ENCODE measurements around the gene LMNTD2. TPM values are rescaled to one million over a fixed set of nuclear protein-coding genes. Genes with fewer than 3 reads are reported as not detected.

LMNTD2 gene
- total RNA-seq, 1 donor = 2.1 TPM

DNA sequence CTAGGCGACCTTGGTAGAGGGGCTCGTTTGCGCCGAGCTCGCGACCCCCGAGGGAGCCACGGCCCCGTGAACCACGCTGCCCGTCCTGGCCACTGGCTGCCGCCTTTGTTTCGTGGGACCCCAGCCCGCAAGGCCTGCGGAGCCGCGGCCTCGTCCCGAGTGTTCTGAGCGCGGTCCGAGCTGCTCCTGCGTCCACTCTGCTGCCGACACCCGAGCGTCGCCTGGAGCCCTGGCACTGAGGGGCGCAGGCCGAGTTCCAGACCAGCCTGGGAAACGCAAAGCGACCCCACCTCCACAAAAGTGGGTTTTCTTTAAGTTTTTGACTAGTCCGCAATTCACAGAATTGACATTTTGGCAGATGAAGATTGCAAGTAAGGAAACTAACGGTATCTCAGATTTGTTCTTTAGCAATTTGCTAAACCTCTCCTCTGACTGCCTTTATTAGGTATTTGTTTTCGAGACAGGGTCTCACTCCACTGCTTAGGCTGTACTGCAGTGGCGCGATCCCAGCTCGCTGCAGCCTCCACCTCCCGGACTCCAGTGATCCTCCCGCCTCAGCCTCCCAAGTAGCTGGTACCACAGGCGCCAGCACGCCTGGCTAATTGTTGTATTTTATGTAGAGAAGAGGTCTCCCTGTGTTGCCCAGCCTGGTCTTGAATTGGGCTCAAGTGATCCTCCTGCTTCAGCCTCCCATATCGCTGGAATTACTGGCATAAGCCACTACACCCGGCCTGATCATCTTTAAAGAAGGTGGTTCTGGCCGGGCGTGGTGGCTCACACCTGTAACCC is 52.6 kb downstream of the LMNTD2 start:
- Histone ChIP-seq H3K4me1 (ENCODE audit: insufficient read depth, low read length) (peaks cover 38% of the 10 kb centered on the region), H3K9me3 (ENCODE audit: low read depth, low read length) (no peaks in the 10 kb centered on the region), H3K27me3 (ENCODE audit: insufficient read depth, low read length) (no peaks in the 10 kb centered on the region), H3K4me3 (ENCODE audit: low read length) (peak overlapping the region; percentile 35)

DNA sequence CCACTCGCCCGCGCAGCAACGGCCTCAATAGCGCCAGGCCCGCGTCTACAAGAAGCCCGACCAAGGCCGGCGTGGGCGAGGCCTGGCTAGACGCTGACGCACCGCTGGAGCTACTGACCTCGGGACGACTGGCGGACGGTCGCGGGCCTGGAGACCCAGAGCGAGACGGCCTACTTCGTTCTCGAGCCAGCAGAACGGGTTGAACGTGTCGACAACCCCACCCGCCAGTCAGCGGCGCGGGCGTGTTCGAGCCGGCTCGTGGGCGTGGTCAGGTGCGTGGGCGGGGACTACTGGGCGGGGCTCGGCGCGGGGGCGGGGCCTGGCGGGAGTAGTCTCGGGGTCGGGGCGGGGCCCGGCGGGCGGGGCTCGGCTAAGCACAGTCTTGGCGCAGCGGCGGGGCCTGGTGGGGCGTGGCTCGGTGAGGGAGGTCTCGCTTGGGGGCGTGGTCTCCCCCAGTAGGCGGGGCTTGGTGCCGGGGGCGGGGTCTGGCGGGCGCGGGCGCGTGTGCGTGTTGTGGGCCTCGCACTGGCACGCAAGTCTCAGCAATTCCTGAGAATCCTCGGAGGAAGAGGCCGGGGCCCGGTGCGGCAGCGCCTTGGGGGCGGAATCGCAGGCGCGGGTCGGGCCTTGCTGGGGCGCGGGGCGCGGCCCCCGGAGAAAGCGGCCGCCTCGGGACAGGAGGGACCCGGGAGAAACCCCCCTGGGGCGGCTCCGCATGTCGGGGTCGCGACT is 53.4 kb downstream of the LMNTD2 start, which contains the start of gene RNH1:
Gene RNH1, minus strand, starts transcription at position 248 of the 732 bp plus-strand sequence. CDS start 5,080 bp downstream, outside the sequence.
- Histone ChIP-seq H3K4me3 (ENCODE audit: low read length) (peak within 1 kb of the TSS; percentile 90), H3K4me1 (ENCODE audit: insufficient read depth, low read length) (peaks cover 46% of the 10 kb centered on the region), H3K9me3 (ENCODE audit: low read depth, low read length) (no peaks in the 10 kb centered on the region), H3K27me3 (ENCODE audit: insufficient read depth, low read length) (no peaks in the 10 kb centered on the region)

DNA sequence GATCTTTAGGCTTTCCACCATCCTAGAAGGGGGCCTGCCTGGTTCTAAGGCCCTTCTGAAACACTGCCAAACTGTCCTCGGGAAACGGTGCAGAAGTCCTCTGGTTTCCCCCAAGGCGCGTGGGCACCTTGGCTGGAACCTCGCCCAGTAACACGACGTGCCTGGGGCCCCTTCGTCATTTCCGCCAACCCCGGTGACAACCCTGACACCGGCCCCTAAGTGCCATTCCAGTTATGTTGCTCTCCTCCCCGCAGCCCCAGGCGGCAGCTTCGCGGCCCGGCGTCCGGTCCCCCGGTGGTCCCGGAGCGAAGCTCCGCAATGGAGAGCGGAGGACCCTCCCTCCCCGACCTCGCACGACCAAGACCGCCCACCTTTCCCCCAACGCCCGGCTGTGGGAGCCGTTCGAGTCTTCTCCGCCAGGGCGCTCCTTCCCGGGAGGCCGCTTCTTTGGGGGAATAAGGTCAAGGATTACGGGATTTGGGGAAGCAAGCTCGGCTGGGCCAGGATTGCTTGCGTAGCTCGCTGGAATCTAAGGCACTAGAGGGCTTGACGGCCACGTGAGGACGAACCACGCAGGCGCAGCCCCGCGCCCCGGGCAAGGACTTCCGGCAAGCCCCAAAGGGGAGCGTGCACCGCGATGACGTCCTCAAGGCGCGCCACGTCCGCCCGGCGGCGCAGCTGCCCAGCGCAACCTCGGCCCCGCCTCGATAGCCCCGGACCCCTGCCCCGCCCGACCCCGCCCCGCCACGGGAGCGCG is 54.1 kb downstream of the LMNTD2 start:
- H3K9me3 ChIP-seq (ENCODE audit: low read depth, low read length) = no peaks in the 10 kb centered on the region
- H3K4me1 ChIP-seq (ENCODE audit: insufficient read depth, low read length) = peaks cover 53% of the 10 kb centered on the region
- peak overlapping the region; percentile 90 for H3K4me3 ChIP-seq (ENCODE audit: low read length)
- H3K27me3 ChIP-seq (ENCODE audit: insufficient read depth, low read length) = no peaks in the 10 kb centered on the region

DNA sequence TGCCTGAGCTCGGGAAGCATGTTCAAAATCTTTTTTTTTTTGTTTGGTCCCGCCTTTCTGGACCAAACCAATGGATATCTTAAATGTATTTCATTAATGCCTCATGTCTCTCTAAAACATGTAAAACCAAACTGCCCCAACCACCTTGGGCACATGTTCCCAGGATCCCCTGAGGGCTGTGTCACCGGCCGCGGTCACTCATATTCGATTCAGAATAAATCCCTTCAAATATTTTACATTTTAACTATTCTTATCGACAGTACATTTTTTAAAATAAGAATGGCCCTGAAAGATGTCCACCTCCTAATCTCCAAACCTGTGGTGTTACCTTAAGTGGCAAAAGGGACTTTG is 55.6 kb downstream of the LMNTD2 start:
- H3K9me3 ChIP-seq (ENCODE audit: low read depth, low read length) = no peaks in the 10 kb centered on the region
- H3K4me1 ChIP-seq (ENCODE audit: insufficient read depth, low read length) = peaks cover 58% of the 10 kb centered on the region
- H3K4me3 ChIP-seq (ENCODE audit: low read length) = peak overlapping the region; percentile 47
- H3K27me3 ChIP-seq (ENCODE audit: insufficient read depth, low read length) = no peaks in the 10 kb centered on the region

Other genes starting within 250 kb of the LMNTD2 start
- 276 TPM for gene IFITM1, start 246.7 kb downstream of the LMNTD2 start, total RNA-seq
- 14.1 TPM for gene IFITM3, start 239.9 kb downstream of the LMNTD2 start, total RNA-seq
- gene B4GALNT4, start 191.2 kb downstream of the LMNTD2 start, total RNA-seq = 0.21 TPM
- gene PKP3, start 166.5 kb downstream of the LMNTD2 start, total RNA-seq = not detected
- 50.9 TPM for gene SIGIRR, start 145.7 kb downstream of the LMNTD2 start, total RNA-seq
- gene ANO9, start 118.7 kb downstream of the LMNTD2 start, total RNA-seq = 19.9 TPM
- gene PTDSS2, start 110.5 kb downstream of the LMNTD2 start, total RNA-seq = 8.8 TPM
- 92.2 TPM for gene RNH1, start 53.5 kb downstream of the LMNTD2 start, total RNA-seq
- gene HRAS, start 25.2 kb downstream of the LMNTD2 start, total RNA-seq = 7.1 TPM
- 0.94 TPM for gene LRRC56, start 23.2 kb downstream of the LMNTD2 start, total RNA-seq
- 16.6 TPM for gene RASSF7, start 232 bp upstream of the LMNTD2 start, total RNA-seq
- gene PHRF1, start 15.7 kb upstream of the LMNTD2 start, total RNA-seq = 25.1 TPM
- gene IRF7, start 55.2 kb upstream of the LMNTD2 start, total RNA-seq = 50.9 TPM
- 0.10 TPM for gene CDHR5, start 64.2 kb upstream of the LMNTD2 start, total RNA-seq
- gene SCT, start 66.4 kb upstream of the LMNTD2 start, total RNA-seq = not detected
- 0.10 TPM for gene DRD4, start 76.5 kb upstream of the LMNTD2 start, total RNA-seq
- gene DEAF1, start 134.5 kb upstream of the LMNTD2 start, total RNA-seq = 30.7 TPM
- 8.3 TPM for gene TMEM80, start 135.1 kb upstream of the LMNTD2 start, total RNA-seq
- 2.1 TPM for gene EPS8L2, start 145.5 kb upstream of the LMNTD2 start, total RNA-seq
- gene TALDO1, start 186.7 kb upstream of the LMNTD2 start, total RNA-seq = 141 TPM
- gene GATD1, start 216.7 kb upstream of the LMNTD2 start, total RNA-seq = 7.2 TPM
- gene CEND1, start 229.4 kb upstream of the LMNTD2 start, total RNA-seq = not detected
- gene SLC25A22, start 237.5 kb upstream of the LMNTD2 start, total RNA-seq = 3.5 TPM
- 6.2 TPM for gene PIDD1, start 244.5 kb upstream of the LMNTD2 start, total RNA-seq
- 653 TPM for gene RPLP2, start 249.2 kb upstream of the LMNTD2 start, total RNA-seq

All from mononuclear cell (primary cell).